GM19463 (cell line): ENCODE data around the gene RABEPK.
"Not testable (repeated sequence)": the region's sequence is repeated elsewhere in the genome, so short reads cannot be mapped to it uniquely, and the experiment has no call there.

Source experiments
- ATAC-seq: cut with Tn5 transposase; IDR thresholded peaks from one replicate; pipeline ENCODE4 v1.9.1; 2021; ENCODE audit warnings: mild to moderate bottlenecking, moderate library complexity; ENCODE audit not compliant: unreplicated experiment

The RABEPK gene, protein sequence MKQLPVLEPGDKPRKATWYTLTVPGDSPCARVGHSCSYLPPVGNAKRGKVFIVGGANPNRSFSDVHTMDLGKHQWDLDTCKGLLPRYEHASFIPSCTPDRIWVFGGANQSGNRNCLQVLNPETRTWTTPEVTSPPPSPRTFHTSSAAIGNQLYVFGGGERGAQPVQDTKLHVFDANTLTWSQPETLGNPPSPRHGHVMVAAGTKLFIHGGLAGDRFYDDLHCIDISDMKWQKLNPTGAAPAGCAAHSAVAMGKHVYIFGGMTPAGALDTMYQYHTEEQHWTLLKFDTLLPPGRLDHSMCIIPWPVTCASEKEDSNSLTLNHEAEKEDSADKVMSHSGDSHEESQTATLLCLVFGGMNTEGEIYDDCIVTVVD

DNA sequence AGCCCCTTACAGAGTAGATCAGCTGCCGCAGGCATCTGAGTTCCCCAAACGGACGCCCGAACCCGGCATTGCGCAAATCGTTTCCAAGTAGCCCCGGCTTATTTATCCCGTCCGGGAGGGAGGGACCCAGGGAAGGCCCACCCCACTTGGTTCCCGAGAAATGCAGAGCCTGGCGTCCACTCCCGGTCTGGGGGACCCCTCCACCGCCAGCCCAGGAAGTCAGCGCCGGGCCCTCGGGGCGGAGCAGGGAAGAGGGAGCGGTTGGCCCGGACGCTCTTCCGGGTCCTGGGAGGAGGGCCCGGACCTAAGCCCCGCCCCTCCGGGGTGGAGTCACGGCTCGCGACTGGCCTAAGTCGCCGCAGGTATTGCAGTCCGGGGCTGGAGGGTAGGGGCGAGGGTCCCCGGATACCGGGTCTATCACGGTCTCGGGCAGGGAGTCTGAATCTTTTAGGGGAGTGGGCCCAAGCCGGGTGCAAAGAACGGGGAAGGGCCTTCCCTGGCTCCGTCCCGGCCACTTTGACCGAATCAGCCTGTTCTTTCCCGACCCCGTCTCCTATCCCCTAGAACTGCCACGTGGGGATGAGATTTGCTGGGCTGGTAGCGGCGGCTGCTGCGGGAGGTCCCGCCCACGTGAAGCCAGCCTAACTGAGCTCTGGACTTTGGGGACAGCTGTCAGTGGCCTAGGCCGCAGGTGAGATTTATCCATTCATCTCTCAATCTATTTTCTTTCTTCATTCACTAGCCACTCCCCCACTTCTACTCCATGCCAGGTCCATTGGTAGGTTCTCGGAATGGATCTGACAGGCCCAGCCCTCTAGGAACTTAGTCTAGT is at the start of gene RABEPK:
RABEPK (plus strand) TSS at position 327 of the 832 bp plus-strand sequence. CDS start 2,472 bp downstream, outside the sequence.
- ATAC-seq: peak; percentile 99

DNA sequence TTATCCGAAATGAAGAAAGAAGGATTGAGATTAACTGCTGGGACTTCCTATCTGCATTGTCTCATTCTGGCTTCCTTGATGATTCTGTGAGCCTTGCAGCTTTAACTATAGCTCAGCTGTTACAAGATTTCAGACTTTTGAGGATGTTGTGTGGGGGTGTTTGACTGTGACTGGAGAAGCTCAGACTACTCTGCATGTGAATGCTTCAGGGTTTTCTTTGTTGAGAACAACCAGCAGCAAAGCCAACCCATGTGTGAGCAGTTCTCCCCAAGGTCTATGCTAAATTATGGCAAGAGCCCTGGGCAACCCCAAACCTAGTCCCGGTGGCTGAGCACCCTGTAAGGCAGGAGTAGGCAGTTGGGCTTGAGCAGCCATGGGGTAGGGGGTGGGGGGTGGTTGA is 48.6 kb upstream of the RABEPK start:
- ATAC-seq: no peak

DNA sequence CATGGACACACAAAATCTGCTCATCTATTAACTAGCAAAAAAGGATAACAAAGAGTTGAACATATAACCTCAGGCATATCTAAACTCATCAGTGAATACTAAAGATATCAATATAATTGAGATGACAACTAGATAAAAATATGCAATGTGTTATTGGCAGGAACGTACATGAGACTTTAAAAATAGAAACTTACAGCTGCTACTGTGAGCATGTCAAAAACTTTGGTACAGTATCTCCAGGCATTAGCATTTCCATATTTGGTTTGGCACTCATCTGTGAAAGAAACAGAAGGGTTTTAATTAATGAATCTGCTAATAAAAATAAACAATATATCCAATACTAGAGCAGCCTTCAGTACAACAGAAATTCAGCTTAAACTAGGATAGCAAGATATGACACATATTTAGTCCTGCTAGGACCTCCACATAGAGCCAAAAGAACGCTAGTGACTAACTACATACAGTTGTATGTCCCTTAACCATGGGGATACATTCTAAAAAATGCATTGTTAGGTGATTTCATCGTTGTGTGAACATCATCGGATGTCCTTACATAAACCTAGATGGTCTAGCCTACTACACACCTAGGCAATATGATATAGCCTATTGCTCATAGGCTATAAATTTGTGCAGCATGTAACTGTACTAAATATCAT is 46.5 kb upstream of the RABEPK start:
- ATAC-seq: no peak

DNA sequence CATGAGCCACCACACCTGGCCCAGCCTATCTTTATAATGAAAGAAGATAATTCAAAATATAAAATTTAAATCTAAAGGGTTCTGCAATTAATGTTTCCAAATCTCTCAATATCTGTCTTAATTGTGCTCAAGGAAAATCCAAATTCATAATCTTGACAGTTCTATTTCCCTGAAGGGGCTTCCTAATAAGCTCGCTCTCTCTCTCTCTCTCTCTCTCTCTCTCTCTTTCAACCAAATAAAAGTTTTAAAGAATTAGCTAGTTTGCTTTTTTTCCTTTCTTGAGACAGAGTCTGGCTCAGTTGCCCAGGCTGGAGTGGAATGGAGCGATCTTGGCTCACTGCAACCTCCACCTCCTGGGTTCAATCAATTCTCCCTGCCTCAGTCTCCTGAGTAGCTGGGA is 43.8 kb upstream of the RABEPK start:
- no peak for ATAC-seq

DNA sequence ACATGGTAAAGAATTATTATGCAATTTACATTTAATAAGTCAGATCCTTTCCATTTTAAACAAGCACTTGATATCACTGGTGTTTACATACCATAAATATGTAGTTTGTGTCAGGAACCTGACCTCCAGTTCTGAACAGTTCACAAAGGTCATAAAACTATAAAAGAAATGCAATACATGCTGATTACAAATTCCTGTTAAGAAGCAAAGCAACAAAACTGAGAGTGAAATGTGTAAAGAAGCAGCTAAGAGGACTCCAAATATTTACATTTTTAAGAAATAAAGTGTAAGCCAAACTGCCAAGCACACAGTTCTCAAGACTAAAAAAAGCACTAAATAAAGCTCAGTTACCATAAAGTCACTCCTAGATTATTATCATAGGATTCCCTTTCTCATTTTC is 39.6 kb upstream of the RABEPK start:
- ATAC-seq: no peak

DNA sequence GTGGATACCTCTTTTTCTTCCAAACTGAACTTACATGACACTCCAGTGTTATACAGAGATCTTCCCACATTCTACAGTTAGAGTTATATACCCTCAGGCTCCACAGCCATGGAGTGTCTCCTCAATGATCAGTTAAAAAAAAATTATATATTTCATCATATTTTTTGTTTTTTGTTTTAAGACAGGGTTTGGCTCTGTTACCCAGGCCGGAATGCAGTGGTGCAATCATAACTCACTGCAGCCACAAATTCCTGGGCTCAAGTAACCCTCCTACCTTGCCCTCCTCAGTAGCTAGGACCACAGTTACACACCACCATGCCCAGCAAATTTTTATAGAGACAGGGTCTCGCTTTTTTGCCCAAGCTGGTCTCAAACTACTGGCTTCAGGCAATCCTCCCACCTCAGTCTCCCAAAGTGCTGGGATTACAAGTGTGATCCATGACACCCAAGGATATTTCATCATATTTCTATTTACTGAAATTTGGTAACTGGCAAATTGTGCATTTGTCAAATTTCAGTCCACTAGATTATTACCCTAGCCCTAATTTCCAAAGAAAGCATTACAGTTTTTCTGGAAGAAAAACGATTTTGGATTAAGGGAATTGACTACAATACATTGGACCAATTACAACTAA is 38.9 kb upstream of the RABEPK start:
- no peak for ATAC-seq

DNA sequence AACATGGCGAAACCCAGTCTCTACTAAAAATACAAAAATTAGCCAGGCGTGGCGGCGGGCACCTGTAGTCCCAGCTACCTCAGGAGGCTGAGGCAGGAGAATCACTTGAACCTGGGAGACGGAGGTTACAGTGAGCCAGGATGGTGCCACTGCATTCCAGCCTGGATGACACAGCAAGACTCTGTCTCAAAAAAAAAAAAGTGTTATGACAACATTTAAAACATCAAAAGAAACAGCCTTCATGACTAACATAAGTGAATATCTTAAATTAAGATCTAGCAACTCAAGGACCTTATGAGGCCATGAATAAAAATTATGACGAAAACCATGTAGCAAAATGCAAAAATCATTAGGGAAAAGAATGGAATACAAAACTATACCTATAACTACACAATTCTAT is 37.5 kb upstream of the RABEPK start:
- not testable (repeated sequence) for ATAC-seq

DNA sequence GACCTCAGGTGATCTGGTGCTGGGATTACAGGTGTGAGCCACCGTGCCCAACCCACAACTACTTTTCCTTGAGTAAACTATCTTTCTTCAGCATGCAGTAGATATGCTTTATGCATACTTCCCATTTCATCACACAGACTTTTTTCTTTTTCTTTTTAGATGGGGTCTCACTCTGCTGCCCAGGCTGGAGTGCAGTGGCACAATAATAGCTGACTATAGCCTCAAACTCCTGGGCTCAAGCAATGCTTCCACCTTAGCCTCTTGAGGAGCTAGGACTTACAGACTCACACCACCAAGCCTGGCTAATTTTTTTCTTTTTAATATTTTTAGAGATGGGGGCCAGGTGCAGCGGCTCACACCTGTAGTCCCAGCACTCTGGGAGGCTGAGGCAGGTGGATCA is 33.6 kb upstream of the RABEPK start:
- ATAC-seq: no peak

DNA sequence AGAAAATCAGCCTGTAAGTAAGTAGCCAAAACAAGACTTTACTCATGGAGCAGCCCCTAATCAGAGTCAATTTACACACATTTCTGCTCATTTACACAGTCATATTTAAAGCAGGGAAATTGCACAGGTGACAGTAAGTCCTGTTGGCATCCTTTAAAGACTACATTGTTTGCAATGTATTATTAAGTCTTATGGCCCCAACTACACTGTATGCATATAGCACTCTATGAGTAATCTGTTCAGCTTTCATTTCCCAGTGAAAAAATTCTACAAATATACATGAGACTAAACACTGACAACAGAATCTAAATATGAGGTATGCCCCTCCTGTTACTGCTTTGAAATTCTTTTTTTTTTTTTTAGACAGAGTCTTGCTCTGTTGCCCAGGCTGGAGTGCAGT is 30.4 kb upstream of the RABEPK start:
- no peak for ATAC-seq

DNA sequence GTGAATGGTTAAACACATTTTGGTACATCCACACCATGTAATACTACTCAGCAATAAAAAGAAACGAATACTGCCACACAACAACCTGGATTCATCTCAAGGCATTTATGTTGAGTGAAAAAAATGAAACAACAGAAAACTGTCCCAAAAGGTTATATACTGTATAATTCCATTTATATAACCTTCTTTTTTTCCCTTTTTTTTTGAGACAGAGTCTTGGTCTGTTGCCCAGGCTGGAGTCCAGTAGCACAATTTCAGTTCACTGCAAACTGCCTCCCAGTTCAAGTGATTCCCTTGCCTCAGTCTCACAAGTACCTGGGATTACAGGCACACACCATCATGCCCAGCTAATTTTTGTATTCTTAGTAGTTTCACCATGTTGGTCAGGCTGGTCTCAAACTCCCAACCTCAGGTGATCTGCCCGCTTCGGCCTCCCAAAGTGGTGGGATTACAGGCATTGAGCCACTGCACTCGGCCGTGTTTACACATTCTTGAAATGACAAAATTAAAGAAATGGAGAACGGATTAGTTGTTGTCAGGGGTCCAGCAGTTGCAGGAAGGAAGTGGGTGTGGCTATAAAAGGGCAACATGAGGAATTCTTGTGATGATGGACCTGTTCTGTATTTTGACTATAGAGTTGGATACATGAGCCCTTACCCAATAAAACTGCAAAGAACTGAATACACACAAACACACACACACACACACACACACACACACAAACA is 28.1 kb upstream of the RABEPK start:
- ATAC-seq: no peak

DNA sequence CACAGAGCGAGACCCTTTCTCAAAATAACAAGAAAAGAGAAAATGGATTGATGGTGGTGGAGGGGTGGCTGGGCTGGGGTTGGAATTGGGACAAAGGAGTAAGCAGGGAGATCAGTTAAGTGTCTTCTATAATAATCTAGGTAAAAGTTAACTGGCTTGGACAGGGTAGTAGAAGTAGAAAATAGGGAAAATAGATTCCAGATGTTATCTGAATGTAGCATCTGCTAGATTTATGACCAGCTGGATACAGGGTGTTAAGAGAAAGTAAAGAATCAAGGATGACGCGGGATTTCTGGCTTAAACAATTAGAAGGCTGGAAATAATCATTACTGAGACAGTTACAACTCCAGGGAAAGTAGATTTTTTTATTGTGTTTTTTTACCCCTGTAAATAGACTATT is 23.7 kb upstream of the RABEPK start:
- ATAC-seq: no peak

DNA sequence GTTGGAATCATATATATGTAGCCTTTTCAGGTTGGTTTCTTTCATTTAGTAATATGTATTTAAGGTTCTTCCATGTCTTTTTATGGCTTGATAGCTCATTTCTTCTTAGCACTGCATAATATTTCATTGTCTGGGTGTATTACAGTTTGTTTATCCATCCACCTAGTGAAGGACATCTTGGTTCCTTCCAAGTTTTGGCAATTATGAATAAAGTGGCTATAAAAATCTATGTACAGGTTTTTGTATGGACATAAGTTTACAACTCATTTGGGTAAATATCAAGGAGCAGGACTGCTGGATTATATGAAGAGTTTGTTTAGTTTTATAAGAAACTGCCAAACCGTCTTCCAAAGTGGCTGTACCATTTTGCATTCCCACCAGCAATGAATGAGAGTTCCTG is 22.5 kb upstream of the RABEPK start:
- no peak for ATAC-seq

DNA sequence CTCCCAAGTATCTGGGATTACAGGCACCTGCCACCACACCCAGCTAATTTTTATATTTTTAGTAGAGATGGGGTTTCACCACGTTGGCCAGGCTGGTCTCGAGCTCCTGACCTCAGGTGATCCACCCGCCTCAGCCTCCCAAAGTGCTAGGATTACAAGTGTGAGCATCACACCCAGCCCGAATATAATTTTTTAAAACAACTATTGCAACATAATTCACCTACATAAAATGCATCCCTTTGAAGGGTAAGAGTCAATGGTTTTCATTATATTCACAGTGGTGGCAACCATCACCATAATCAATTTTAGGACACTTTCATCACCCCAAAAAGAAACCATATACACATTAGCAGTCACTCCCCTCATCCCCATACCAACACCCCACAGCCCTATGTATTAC is 20.6 kb upstream of the RABEPK start:
- not testable (repeated sequence) for ATAC-seq

DNA sequence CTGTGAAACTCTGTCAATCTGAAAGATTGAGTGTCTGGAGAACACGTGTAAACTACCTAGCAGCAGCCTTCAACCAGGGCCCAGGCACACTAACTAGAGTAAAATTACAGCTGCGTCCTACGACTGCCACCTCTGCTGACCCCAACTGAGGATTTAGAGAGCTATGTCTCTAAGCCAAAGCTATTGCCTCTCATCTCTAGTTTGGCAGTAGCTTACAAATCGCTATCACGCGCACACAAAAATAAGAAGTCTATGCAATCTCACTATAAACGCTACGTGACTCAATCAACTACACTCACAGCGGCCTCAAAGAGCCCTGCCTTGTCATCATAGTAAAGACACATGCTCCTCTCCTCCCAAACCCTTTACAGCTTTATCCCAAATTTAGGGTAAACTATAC is 19.5 kb upstream of the RABEPK start:
- ATAC-seq: no peak

DNA sequence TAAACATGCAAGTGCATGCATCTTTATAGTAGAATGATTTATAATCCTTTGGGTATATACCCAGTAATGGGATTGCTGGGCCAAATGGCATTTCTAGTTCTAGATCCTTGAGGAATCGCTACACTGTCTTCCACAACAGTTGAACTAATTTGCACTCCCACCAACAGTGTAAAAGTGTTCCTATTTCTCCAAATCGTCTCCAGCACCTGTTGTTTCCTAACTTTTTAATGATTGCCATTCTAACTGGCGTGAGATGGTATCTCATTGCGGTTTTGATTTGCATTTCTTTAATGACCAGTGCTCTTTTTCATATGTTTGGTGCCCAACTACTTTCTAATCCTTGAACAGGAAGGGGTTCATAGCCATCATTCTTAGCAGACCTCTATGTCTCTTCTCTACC is 18.6 kb upstream of the RABEPK start:
- not testable (repeated sequence) for ATAC-seq

DNA sequence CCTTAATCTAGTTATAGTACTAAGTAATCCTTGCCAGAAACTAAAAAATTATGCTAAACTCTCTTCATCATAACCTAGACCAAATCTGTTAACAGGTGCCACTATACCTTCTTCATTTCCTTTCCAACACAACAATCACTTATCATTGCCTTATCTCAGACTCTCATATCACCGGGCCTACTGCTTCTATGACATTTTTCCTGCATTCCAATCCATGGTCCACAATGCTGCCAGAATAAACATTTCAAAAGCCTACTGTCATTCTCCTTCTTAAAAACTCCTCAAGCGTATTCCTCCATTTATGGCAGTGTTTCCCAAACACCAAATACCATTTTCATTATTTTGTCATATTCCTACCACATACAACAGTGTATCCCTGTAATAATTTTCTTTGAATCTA is 17.3 kb upstream of the RABEPK start:
- no peak for ATAC-seq

DNA sequence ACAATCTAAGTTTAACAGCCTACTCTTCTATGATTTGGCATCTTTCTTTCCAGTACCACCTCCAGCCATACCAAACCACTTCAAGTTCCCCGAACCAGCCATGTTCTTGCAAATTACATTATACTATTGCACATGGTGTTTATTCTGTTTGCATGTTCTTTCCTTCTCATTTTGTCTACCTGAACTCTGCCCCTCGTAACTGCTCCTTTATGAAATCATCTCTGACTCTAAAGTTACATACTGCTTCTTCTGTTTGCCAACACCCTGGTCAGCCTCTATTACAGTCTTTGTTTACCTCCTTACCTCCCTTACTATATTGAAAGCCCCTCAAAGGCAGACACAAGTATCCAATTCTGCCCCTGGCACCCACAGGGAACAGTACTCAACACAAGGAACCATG is 16.8 kb upstream of the RABEPK start:
- no peak for ATAC-seq

DNA sequence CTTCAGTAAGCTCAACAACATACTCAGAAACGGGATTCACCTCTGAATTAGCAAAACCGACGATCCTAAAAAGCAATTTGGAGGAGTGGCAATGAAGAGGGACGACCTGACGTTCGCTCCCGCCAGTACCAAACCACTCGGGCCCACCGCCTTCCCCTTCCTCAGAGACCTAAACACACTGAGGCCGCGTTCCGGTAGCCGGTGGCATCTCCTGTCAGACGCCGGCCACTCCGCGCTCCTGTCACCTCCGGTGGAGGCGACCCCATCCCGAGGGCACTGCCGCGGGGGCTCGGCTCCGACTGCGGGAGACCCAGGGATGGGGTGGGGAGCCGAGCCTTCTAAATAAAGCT is 11.4 kb upstream of the RABEPK start:
- ATAC-seq: no peak

DNA sequence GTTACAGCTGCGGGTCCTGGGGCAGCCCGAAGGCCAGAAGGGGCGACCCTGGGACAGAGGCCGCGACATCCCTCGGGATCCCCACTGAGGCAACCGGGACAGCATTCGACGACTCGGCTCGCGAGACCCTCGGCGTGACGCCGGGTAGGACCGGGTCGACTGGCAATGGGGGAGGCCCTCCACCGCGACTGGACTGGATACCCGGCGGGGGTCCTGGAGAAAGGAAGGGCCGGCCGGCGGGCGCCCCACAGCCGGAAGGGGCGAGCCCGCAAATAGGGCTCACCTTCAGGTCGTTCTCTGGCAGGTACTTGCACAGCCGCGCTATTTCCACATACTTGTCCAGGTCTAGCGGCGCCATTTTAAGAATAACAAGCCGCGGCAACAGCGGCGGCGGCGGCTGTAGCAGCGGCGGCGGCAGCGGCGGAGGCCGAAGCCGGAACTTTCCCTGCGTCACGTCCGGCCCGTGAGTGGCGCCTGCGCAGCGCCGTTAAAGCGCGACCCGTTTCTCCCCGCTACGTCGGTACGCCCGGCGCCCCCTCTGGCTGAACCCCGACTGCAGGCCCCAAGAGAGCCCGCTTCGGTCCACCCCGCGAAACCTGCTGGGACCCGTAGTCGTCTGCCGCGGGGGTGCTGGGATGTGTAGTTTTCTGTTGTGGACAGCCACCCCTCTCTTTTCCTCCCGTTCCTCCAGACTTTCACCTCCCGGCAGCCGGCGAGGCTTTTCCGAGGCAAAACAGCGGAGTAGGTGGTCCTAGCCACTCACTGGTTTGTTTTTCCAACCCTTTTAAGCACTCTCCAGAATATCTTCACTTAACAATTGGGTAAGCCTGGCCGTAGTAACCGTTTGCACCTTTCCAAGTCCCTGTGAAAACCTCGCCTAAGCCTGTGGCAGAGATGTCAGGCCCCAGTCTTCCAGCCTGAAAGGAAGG is 10.7 kb upstream of the RABEPK start, which contains the start of gene PPP6C:
PPP6C (minus strand) TSS at position 443 of the 929 bp plus-strand sequence; CDS start at position 358, 85 bp downstream.
- ATAC-seq: peak; percentile 98
